Glomerular visceral epithelial cell (primary cell): Measurements from ENCODE around the gene CAMK1D.
"Not testable (repeated sequence)": the region's sequence is repeated elsewhere in the genome, so short reads cannot be mapped to it uniquely, and the experiment has no call there.

Source experiments
- DNase-seq: peaks from one replicate; pipeline ENCODE4 v3.0.0-alpha.2; 2016; ENCODE audit errors: extremely low spot score

Gene CAMK1D

GRCh38 chr10:12792889-12793556 lies 443.7 kb downstream of the CAMK1D start:
- DNase-seq, result no peak

GRCh38 chr10:12795315-12796110 lies 446.2 kb downstream of the CAMK1D start:
- DNase-seq, result no peak

GRCh38 chr10:12796401-12797160 lies 447.2 kb downstream of the CAMK1D start:
- no peak for DNase-seq

- no peak for DNase-seq
These were observed 448.3 kb downstream of the CAMK1D start for GRCh38 chr10:12797471-12798262.

GRCh38 chr10:12799144-12799543 lies 449.8 kb downstream of the CAMK1D start:
- DNase-seq, result no peak

GRCh38 chr10:12799714-12800113 lies 450.4 kb downstream of the CAMK1D start:
- no peak for DNase-seq

- DNase-seq, result no peak
These were observed 451.0 kb downstream of the CAMK1D start for GRCh38 chr10:12800302-12800701.

- DNase-seq, result no peak
These were observed 452.1 kb downstream of the CAMK1D start for GRCh38 chr10:12801214-12802087.

- no peak for DNase-seq
These were observed 454.4 kb downstream of the CAMK1D start for GRCh38 chr10:12803776-12804175.

- no peak for DNase-seq
These were observed 457.1 kb downstream of the CAMK1D start for GRCh38 chr10:12806228-12807095.

GRCh38 chr10:12807096-12807755 lies 457.9 kb downstream of the CAMK1D start:
- DNase-seq, result no peak

GRCh38 chr10:12808014-12808613 lies 458.8 kb downstream of the CAMK1D start:
- no peak for DNase-seq

- DNase-seq, result not testable (repeated sequence)
These were observed 460.7 kb downstream of the CAMK1D start for GRCh38 chr10:12810046-12810445.

GRCh38 chr10:12811826-12812225 lies 462.5 kb downstream of the CAMK1D start:
- no peak for DNase-seq

GRCh38 chr10:12812571-12812970 lies 463.2 kb downstream of the CAMK1D start:
- no peak for DNase-seq

- DNase-seq, result no peak
These were observed 464.8 kb downstream of the CAMK1D start for GRCh38 chr10:12814166-12814565.

GRCh38 chr10:12819071-12819470 lies 469.7 kb downstream of the CAMK1D start:
- DNase-seq, result no peak

- DNase-seq, result no peak
These were observed 470.3 kb downstream of the CAMK1D start for GRCh38 chr10:12819656-12820055.
